Esophagus muscularis mucosa (tissue), 4 donors: ENCODE measurements around the gene PXT1. TPM values are rescaled to one million over a fixed set of nuclear protein-coding genes. Genes with fewer than 3 reads are reported as not detected.
A peak's percentile ranks its signal among the peaks of the same experiment; 100 is the strongest.

Experiments used
- DNase-seq: peaks from one replicate; pipeline ENCODE4 v3.0.0-alpha.2; 2017; ENCODE audit errors: extremely low spot score
- H3K27ac ChIP-seq, 4 donors: fragments of 200-600 bp; sonication (generic); replicated peaks in 1 of 4; 1 replicate in 3 of 4; 2 replicates in 1 of 4; pipeline ENCODE4 v1.5.1; 2016 to 2019; ENCODE audit warnings: mild to moderate bottlenecking in 1 of 4
- H3K27me3 ChIP-seq, 4 donors: fragments of 200-600 bp; sonication (generic); one replicate each; pipeline versions ENCODE4 v1.5.1 to v1.6.0; 2016 to 2019
- H3K36me3 ChIP-seq, 4 donors: fragments of 200-600 bp; sonication (generic); one replicate each; pipeline ENCODE4 v1.5.1; 2016 to 2019
- H3K4me1 ChIP-seq, 4 donors: fragments of 200-600 bp; sonication (generic); one replicate each; pipeline ENCODE4 v1.5.1; 2016 to 2019
- H3K4me3 ChIP-seq, 4 donors: fragments of 200-600 bp; sonication (generic); 1 replicate in 2 of 4; 2 replicates in 2 of 4; pipeline ENCODE4 v1.5.1; 2016 to 2019; ENCODE audit warnings: mild to moderate bottlenecking in 4 of 4, moderate library complexity in 1 of 4
- H3K9me3 ChIP-seq, 4 donors: fragments of 200-600 bp; sonication (generic); 1 replicate in 3 of 4; 2 replicates in 1 of 4; pipeline ENCODE4 v1.5.1; 2016 to 2019
- CTCF ChIP-seq, 3 experiments: fragments of 200-600 bp in 2 of 3; fragments of 450-650 bp in 1 of 3; sonication (generic) in 2 of 3; IDR thresholded peaks; one replicate each; pipeline ENCODE4 v1.5.1; 2017 to 2019; ENCODE audit warnings: antibody characterized with exemption in 3 of 3, mild to moderate bottlenecking in 2 of 3, moderate library complexity in 1 of 3
- EP300 ChIP-seq: sonication (generic); formaldehyde crosslinking; IDR thresholded peaks from one replicate; pipeline ENCODE4 v1.6.1; 2017; ENCODE audit warnings: antibody characterized with exemption
- POLR2A ChIP-seq: fragments of 450-650 bp; IDR thresholded peaks from one replicate; pipeline ENCODE4 v1.6.1; 2017; ENCODE audit warnings: antibody characterized with exemption, moderate library complexity, mild to moderate bottlenecking, low read depth
- POLR2AphosphoS5 ChIP-seq, 2 donors: sonication (generic); formaldehyde crosslinking; IDR thresholded peaks; one replicate each; pipeline ENCODE4 v1.6.1; 2017; ENCODE audit warnings: antibody characterized with exemption in 2 of 2
- WGBS: methylation state at CpG from one replicate; pipeline ENCODE4 v1.1.5; 2018; 5-methylcytosine and 5-hydroxymethylcytosine counted together
- intact Hi-C: fragments of 100-400 bp; cut with DNase I; formaldehyde crosslinking; loops from one replicate; pipeline ENCODE4 v1.15.1; 2023
- total RNA-seq, 4 donors: library from RNA; depleted of rRNA; stranded (reverse); fragments of >200 nt; gene quantifications; one replicate each; pipeline versions ENCODE4 v1.1.0 to v1.2.1, GENCODE V29; 2016

PXT1 gene
- total RNA-seq, 4 donors from 2014 or later: not detected

GRCh38 chr6:36353411-36353915 is 89.2 kb downstream of the PXT1 start:
- intact Hi-C loops: loop anchor here (10.0 kb wide), 1 partner anchor 229 kb away; no protein-coding TSS in a partner anchor
- H3K36me3 ChIP-seq: no peaks in the 10 kb centered on the region
- H3K27ac ChIP-seq: no peak overlapping the region
- H3K9me3 ChIP-seq: no peaks in the 10 kb centered on the region
- DNase-seq: no peak
- peaks cover 0 to 4% (median 0%) of the 10 kb centered on the region in 4 donors for H3K27me3 ChIP-seq
- TF ChIP-seq EP300 (no peak), POLR2AphosphoS5 (IDR thresholded peaks at IDR 0.05) (no peak), POLR2A (no peak), CTCF (IDR thresholded peaks at IDR 0.05) (no peak)
- peaks cover 7 to 16% (median 11%) of the 10 kb centered on the region in 4 donors for H3K4me1 ChIP-seq
- 64% methylated on average over 4 of the region's 4 CpGs for WGBS
- H3K4me3 ChIP-seq: no peak overlapping the region

- Histone ChIP-seq H3K27ac (no peak overlapping the region), H3K4me3 (no peak overlapping the region), H3K27me3 (peaks cover 0 to 4% (median 0%) of the 10 kb centered on the region in 4 donors), H3K36me3 (no peaks in the 10 kb centered on the region), H3K9me3 (no peaks in the 10 kb centered on the region), H3K4me1 (peaks cover 0 to 13% (median 5%) of the 10 kb centered on the region in 4 donors)
- no peak for TF ChIP-seq CTCF (IDR thresholded peaks at IDR 0.05)
- TF ChIP-seq EP300: no peak
- TF ChIP-seq POLR2AphosphoS5 (IDR thresholded peaks at IDR 0.05): no peak
- no peak for TF ChIP-seq POLR2A
- intact Hi-C loops: loop anchor here (10.0 kb wide), 1 partner anchor 228 kb away; no protein-coding TSS in a partner anchor
- WGBS: 84% methylated on average over 8 of the region's 8 CpGs
- DNase-seq: no peak
Observed at GRCh38 chr6:36352477-36353157, 90.0 kb downstream of the PXT1 start.

GRCh38 chr6:36350681-36351571 is 91.7 kb downstream of the PXT1 start:
- Histone ChIP-seq H3K36me3 (no peaks in the 10 kb centered on the region), H3K4me1 (peaks cover 0 to 13% (median 5%) of the 10 kb centered on the region in 4 donors), H3K4me3 (no peak overlapping the region), H3K27me3 (peaks cover 0 to 10% (median 0%) of the 10 kb centered on the region in 4 donors), H3K27ac (peak overlapping the region in 1 of 4 donors; percentile 42), H3K9me3 (no peaks in the 10 kb centered on the region)
- no peak for DNase-seq
- TF ChIP-seq POLR2A (no peak), EP300 (peak; percentile 18), POLR2AphosphoS5 (IDR thresholded peaks at IDR 0.05) (peak in 1 of 2 donors; percentile 4)
- WGBS: 81% methylated on average over 15 of the region's 15 CpGs
- intact Hi-C loops: loop anchor here (10.0 kb wide), 1 partner anchor 226 kb away; no protein-coding TSS in a partner anchor

- TF ChIP-seq EP300 (no peak), POLR2AphosphoS5 (IDR thresholded peaks at IDR 0.05) (no peak), POLR2A (no peak), CTCF (IDR thresholded peaks at IDR 0.05) (no peak)
- H3K4me3 ChIP-seq: no peak overlapping the region
- H3K27me3 ChIP-seq: peaks cover 0 to 11% (median 0%) of the 10 kb centered on the region in 4 donors
- no peaks in the 10 kb centered on the region for H3K9me3 ChIP-seq
- DNase-seq: no peak
- H3K27ac ChIP-seq: peak overlapping the region in 1 of 4 donors; percentile 42
- H3K4me1 ChIP-seq: peaks cover 0 to 13% (median 5%) of the 10 kb centered on the region in 4 donors
- intact Hi-C loops: loop anchor here (10.0 kb wide), 1 partner anchor 225 kb away; no protein-coding TSS in a partner anchor
- WGBS: 79% methylated on average over 4 of the region's 4 CpGs
- H3K36me3 ChIP-seq: no peaks in the 10 kb centered on the region
Observed at GRCh38 chr6:36350082-36350481, 92.6 kb downstream of the PXT1 start.
